Lung (tissue), 12 donors: ENCODE measurements around the gene TMPRSS15. TPM values are rescaled to one million over a fixed set of nuclear protein-coding genes. Genes with fewer than 3 reads are reported as not detected.

Experiments used
- ATAC-seq: fragments of 200-7000 bp; cut with Tn5 transposase; one replicate; pipeline ENCODE4 v1.9.1; 2020; ENCODE audit warnings: moderate number of reproducible peaks; ENCODE audit not compliant: insufficient read depth, low FRiP score
- DNase-seq, 3 donors: peaks; one replicate each; pipeline ENCODE4 v3.0.0-alpha.2; 2013 to 2017
- H3K27ac ChIP-seq, 2 donors: one replicate each; pipeline ENCODE4 v1.5.1; 2013; ENCODE audit warnings: mild to moderate bottlenecking in 2 of 2, moderate library complexity in 2 of 2, control low read depth in 1 of 2, inconsistent platforms in 1 of 2, low read depth in 1 of 2, low read length in 1 of 2
- H3K27me3 ChIP-seq, 3 donors: one replicate each; pipeline ENCODE4 v1.5.1; 2013; ENCODE audit warnings: low read length in 2 of 3; ENCODE audit not compliant: control insufficient read depth in 3 of 3, insufficient read depth in 3 of 3
- H3K36me3 ChIP-seq, 4 donors: one replicate each; pipeline ENCODE4 v1.5.1; 2013; ENCODE audit warnings: low read length in 4 of 4, mild to moderate bottlenecking in 1 of 4, moderate library complexity in 1 of 4; ENCODE audit not compliant: control insufficient read depth in 4 of 4, insufficient read depth in 4 of 4
- H3K4me1 ChIP-seq, 5 donors: one replicate each; pipeline ENCODE4 v1.5.1; 2013; ENCODE audit warnings: low read length in 5 of 5, mild to moderate bottlenecking in 2 of 5, moderate library complexity in 1 of 5; ENCODE audit not compliant: control insufficient read depth in 5 of 5, insufficient read depth in 5 of 5
- H3K4me3 ChIP-seq: one replicate; pipeline ENCODE4 v1.5.1; 2013; ENCODE audit warnings: mild to moderate bottlenecking, control low read depth, moderate library complexity
- H3K9ac ChIP-seq, 2 donors: one replicate each; pipeline ENCODE4 v1.5.1; 2013; ENCODE audit warnings: low read length in 2 of 2, control low read depth in 1 of 2; ENCODE audit not compliant: insufficient read depth in 1 of 2
- H3K9me3 ChIP-seq, 4 donors: one replicate each; pipeline ENCODE4 v1.5.1; 2013; ENCODE audit warnings: low read length in 3 of 4, mild to moderate bottlenecking in 1 of 4, moderate library complexity in 1 of 4; ENCODE audit not compliant: control insufficient read depth in 4 of 4, insufficient read depth in 3 of 4
- WGBS, 2 donors: extraction: QIAGEN DNeasy Blood & Tissue Kit; methylation state at CpG; one replicate each; pipeline ENCODE4 v1.1.7; 2013; 5-methylcytosine and 5-hydroxymethylcytosine counted together
- polyA plus RNA-seq, 2 donors: library from polyadenylated mRNA; stranded (reverse); fragments of 200-250 nt; gene quantifications; one replicate each; pipeline ENCODE4 v1.2.1, GENCODE V29; 2013
- total RNA-seq, 2 donors: library from RNA; depleted of rRNA in 1 of 2; stranded (reverse); fragments of >200 nt in 1 of 2; gene quantifications; one replicate each; pipeline ENCODE4 v1.2.1, GENCODE V29; 2014 to 2021
- TF ChIP-seq, protein P1 (sequence below): IDR thresholded peaks from 2 replicates; pipeline ENCODE4 v1.5.1; 2012; ENCODE audit warnings: mild to moderate bottlenecking; ENCODE audit errors: control extremely low read depth, extremely low read depth
- donor health status: control.
- donor health status: control.
- donor health status: Bipolar disorder and iron deficiency.
- donor health status: healthy.
- donor health status: DM: yes; HTN: yes; CAD: no.

TMPRSS15 gene
- total and polyA plus RNA-seq, 4 donors = 0.01 TPM; not detected in 3

DNA sequence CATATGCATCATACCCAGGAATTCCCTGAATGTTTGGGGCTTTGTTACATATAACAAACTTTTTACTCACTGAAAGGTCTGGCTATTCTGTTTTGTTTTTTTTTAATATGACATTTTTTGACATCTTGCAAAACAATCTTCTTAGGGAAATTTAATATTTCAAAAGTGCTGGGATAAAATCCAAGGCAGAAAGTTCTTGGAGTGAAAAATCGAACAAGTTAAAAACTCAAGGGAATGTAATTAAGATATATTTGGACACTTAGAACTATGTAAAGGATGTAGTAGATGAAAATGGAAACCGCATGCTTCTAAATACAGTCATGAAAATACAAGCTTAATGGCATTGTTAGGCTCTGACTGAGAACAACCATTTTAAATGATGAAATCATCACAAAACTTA lies 150.4 kb downstream of the TMPRSS15 start:
- DNase-seq = no peak

DNA sequence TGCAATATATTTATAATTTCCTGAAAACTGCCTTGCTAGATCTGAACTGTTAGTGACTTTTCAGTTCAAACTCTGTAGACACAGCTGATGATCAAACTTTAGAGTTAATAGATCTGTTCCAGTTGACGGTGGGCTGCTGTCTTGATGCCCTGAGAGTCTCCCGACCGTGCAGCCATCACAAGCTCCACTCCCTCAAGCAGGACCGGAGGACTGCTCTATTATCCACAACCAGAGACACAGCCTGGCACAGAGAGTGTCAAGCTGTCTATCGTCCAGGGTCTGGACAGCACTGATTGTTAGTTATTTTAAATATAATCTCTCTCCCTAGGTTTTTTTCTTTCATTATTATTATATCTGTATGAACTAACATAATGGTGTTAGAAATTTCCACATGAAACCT lies 150.9 kb downstream of the TMPRSS15 start:
- no peak overlapping the region for H3K9ac ChIP-seq
- no peak overlapping the region for H3K4me3 ChIP-seq
- DNase-seq (peak in 1 of 3 donors; percentile 16), ATAC-seq (no peak)
- H3K4me1 ChIP-seq = peaks cover 0 to 12% (median 0%) of the 10 kb centered on the region in 5 donors
- no peaks in the 10 kb centered on the region for H3K36me3 ChIP-seq
- H3K27ac ChIP-seq = no peak overlapping the region
- 72 to 77% methylated on average over 5 of the region's 5 CpGs for WGBS, 2 donors
- TF ChIP-seq, protein P1, sequence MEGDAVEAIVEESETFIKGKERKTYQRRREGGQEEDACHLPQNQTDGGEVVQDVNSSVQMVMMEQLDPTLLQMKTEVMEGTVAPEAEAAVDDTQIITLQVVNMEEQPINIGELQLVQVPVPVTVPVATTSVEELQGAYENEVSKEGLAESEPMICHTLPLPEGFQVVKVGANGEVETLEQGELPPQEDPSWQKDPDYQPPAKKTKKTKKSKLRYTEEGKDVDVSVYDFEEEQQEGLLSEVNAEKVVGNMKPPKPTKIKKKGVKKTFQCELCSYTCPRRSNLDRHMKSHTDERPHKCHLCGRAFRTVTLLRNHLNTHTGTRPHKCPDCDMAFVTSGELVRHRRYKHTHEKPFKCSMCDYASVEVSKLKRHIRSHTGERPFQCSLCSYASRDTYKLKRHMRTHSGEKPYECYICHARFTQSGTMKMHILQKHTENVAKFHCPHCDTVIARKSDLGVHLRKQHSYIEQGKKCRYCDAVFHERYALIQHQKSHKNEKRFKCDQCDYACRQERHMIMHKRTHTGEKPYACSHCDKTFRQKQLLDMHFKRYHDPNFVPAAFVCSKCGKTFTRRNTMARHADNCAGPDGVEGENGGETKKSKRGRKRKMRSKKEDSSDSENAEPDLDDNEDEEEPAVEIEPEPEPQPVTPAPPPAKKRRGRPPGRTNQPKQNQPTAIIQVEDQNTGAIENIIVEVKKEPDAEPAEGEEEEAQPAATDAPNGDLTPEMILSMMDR = no peak
- H3K27me3 ChIP-seq = no peaks in the 10 kb centered on the region
- H3K9me3 ChIP-seq = no peaks in the 10 kb centered on the region

More for the DNA sequence above, 150.4 kb downstream of the TMPRSS15 start:
- Histone ChIP-seq H3K9me3 (no peaks in the 10 kb centered on the region), H3K36me3 (no peaks in the 10 kb centered on the region), H3K27ac (no peak overlapping the region), H3K9ac (no peak overlapping the region), H3K27me3 (no peaks in the 10 kb centered on the region), H3K4me3 (no peak overlapping the region), H3K4me1 (peaks cover 0 to 12% (median 0%) of the 10 kb centered on the region in 5 donors)
- 77 to 83% methylated on average over 2 of the region's 2 CpGs for WGBS, 2 donors
- TF ChIP-seq, protein P1 = no peak
- no peak for ATAC-seq

DNA sequence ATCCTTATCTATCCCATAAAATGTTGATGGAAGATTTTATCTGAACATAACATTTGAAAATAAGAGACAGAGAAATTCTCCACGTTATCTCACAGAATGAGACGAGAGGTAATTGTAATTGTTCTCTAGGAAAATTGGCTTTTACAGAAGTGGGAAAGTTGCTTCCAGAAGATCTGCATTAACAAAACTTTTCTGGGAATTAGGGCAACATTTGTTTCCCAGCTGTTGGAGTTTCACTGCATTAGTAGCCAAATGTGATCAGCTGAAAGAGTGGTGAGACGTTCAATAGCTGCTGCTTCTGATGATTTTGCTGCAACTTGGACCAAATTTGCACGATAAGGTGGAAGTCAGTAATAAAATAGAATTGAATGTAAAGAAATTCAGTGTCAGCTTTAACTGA lies 151.3 kb downstream of the TMPRSS15 start:
- TF ChIP-seq, protein P1 = no peak
- Histone ChIP-seq H3K27ac (no peak overlapping the region), H3K4me3 (no peak overlapping the region), H3K9ac (no peak overlapping the region), H3K36me3 (no peaks in the 10 kb centered on the region), H3K27me3 (no peaks in the 10 kb centered on the region), H3K9me3 (no peaks in the 10 kb centered on the region), H3K4me1 (peaks cover 0 to 12% (median 0%) of the 10 kb centered on the region in 5 donors)
- WGBS, 2 donors = 74 to 86% methylated on average over 4 of the region's 4 CpGs
- DNase-seq (peak in 2 of 3 donors; percentile 69 to 75), ATAC-seq (no peak)

DNA sequence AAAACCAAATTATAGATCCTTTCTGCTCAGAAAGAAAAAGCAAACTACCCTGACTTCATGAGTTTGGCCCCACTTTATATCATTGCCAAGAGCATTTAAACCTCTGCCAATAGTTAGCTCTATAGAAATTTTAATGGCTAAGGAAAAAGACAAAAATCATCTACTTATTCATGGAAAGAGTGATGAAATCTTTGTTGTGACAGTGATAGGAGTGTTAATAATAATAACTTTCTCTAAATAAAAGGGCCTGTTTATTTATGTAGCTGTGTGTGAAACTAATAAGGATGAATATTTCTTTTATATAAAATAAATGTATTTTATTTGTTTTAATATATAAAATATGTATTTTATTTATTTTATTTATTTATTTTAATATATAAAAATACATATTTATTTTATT lies 152.5 kb downstream of the TMPRSS15 start:
- Histone ChIP-seq H3K9me3 (no peaks in the 10 kb centered on the region), H3K4me1 (peaks cover 0 to 12% (median 0%) of the 10 kb centered on the region in 5 donors), H3K27me3 (peaks cover 0 to 5% (median 0%) of the 10 kb centered on the region in 3 donors), H3K9ac (no peak overlapping the region), H3K27ac (no peak overlapping the region), H3K36me3 (no peaks in the 10 kb centered on the region), H3K4me3 (no peak overlapping the region)
- DNase-seq = peak in 1 of 3 donors; percentile 13
- no peak for ATAC-seq
- TF ChIP-seq, protein P1 = no peak
